Stimulated activated CD8-positive, alpha-beta memory T cell treated with anti-CD3 and anti-CD28 coated beads, Interleukin-4, amount 100 ng/mL, for 48 hours (primary cell): Measurements from ENCODE around the gene SCNN1G.

ENCODE experiments used
- DNase-seq: peaks from one replicate; pipeline ENCODE4 v3.0.0-alpha.2; 2020

The SCNN1G gene

GRCh38 chr16:23155445-23156049 is 27.0 kb upstream of the SCNN1G start:
- peak; percentile 29 for DNase-seq

GRCh38 chr16:23156110-23156509 is 26.4 kb upstream of the SCNN1G start:
- DNase-seq, result no peak

GRCh38 chr16:23156946-23157460 is 25.5 kb upstream of the SCNN1G start:
- no peak for DNase-seq

GRCh38 chr16:23158114-23158513 is 24.4 kb upstream of the SCNN1G start:
- no peak for DNase-seq

- no peak for DNase-seq
Observed at GRCh38 chr16:23160082-23160481, 22.5 kb upstream of the SCNN1G start.

GRCh38 chr16:23160574-23160973 is 22.0 kb upstream of the SCNN1G start:
- no peak for DNase-seq

GRCh38 chr16:23163921-23164320 is 18.6 kb upstream of the SCNN1G start:
- no peak for DNase-seq

GRCh38 chr16:23164736-23165135 is 17.8 kb upstream of the SCNN1G start:
- no peak for DNase-seq

- DNase-seq, result no peak
Observed at GRCh38 chr16:23172583-23172982, 10.0 kb upstream of the SCNN1G start.

- DNase-seq, result no peak
Observed at GRCh38 chr16:23172994-23173393, 9.6 kb upstream of the SCNN1G start.

- DNase-seq, result no peak
Observed at GRCh38 chr16:23174622-23175021, 7.9 kb upstream of the SCNN1G start.

GRCh38 chr16:23175651-23176050 is 6.9 kb upstream of the SCNN1G start:
- DNase-seq, result no peak

GRCh38 chr16:23181506-23181905 is 1.0 kb upstream of the SCNN1G start:
- no peak for DNase-seq

- DNase-seq, result peak; percentile 85
Observed at GRCh38 chr16:23182206-23182678, 303 bp upstream of the SCNN1G start.

GRCh38 chr16:23183543-23183862 is 958 bp downstream of the SCNN1G start:
- no peak for DNase-seq

- DNase-seq, result no peak
Observed at GRCh38 chr16:23185656-23186055, 3.1 kb downstream of the SCNN1G start.

GRCh38 chr16:23186171-23186570 is 3.6 kb downstream of the SCNN1G start:
- no peak for DNase-seq

- no peak for DNase-seq
Observed at GRCh38 chr16:23187341-23187740, 4.8 kb downstream of the SCNN1G start.

- DNase-seq, result no peak
Observed at GRCh38 chr16:23188911-23189310, 6.4 kb downstream of the SCNN1G start.

GRCh38 chr16:23194497-23195221 is 12.1 kb downstream of the SCNN1G start:
- no peak for DNase-seq

GRCh38 chr16:23195366-23195978 is 12.9 kb downstream of the SCNN1G start:
- DNase-seq, result no peak

- no peak for DNase-seq
Observed at GRCh38 chr16:23196539-23196938, 14.0 kb downstream of the SCNN1G start.

GRCh38 chr16:23202166-23202565 is 19.6 kb downstream of the SCNN1G start:
- no peak for DNase-seq

GRCh38 chr16:23206986-23207385 is 24.4 kb downstream of the SCNN1G start:
- no peak for DNase-seq
